ENCODE data around the gene S100A13.

DNA sequence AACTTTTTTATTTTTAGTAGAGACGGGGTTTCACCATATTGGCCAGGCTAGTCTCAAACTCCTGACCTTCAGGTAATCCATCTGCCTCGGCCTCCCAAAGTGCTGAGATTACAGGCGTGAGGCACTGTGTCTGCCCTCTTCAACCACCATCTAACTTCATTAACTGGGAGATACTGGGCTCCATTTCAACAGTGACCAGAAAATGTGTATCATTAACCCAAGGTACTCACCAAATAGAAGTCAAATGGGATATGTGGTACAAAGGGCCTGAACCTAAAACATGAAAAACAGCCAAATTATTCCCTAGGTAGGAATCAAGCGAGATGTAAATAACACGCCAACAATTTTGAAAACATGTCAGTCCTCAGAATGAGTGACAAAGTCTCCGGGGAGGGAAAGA lies 42.3 kb upstream of the S100A13 start:
- no peak for TF ChIP-seq CTCF (IDR thresholded peaks at IDR 0.05)
- no peak for TF ChIP-seq POLR2A (IDR thresholded peaks at IDR 0.05)

Measured in right lobe of liver (tissue), 4 donors.